NCI-H1694 treated with DMSO at 0.1 percent for 48 hours (cell line): ENCODE measurements around the gene OFD1.
"Not testable (repeated sequence)": the region's sequence is repeated elsewhere in the genome, so short reads cannot be mapped to it uniquely, and the experiment has no call there.

Source experiments
- DNase-seq: peaks from one replicate; lab custom pipeline; 2025; lab: John Stamatoyannopoulos, UW

Gene OFD1

GRCh38 chrX:13703589-13703988 is 31.0 kb upstream of the OFD1 start:
- DNase-seq = no peak

GRCh38 chrX:13711141-13711540 is 23.4 kb upstream of the OFD1 start:
- DNase-seq = no peak

GRCh38 chrX:13716455-13716854 is 18.1 kb upstream of the OFD1 start:
- DNase-seq = no peak

- no peak for DNase-seq
These were observed 17.6 kb upstream of the OFD1 start for GRCh38 chrX:13716905-13717304.

- no peak for DNase-seq
These were observed 16.7 kb upstream of the OFD1 start for GRCh38 chrX:13717700-13718472.

GRCh38 chrX:13719192-13719856 is 15.2 kb upstream of the OFD1 start:
- DNase-seq = no peak

- no peak for DNase-seq
These were observed 13.2 kb upstream of the OFD1 start for GRCh38 chrX:13721371-13721770.

GRCh38 chrX:13721819-13722519 is 12.6 kb upstream of the OFD1 start:
- no peak for DNase-seq

- not testable (repeated sequence) for DNase-seq
These were observed 9.7 kb upstream of the OFD1 start for GRCh38 chrX:13724878-13725277.

GRCh38 chrX:13726583-13726982 is 8.0 kb upstream of the OFD1 start:
- not testable (repeated sequence) for DNase-seq

GRCh38 chrX:13730523-13730922 is 4.0 kb upstream of the OFD1 start:
- not testable (repeated sequence) for DNase-seq

GRCh38 chrX:13732246-13733067 is 2.1 kb upstream of the OFD1 start:
- DNase-seq = no peak

GRCh38 chrX:13733506-13733905 is 1.0 kb upstream of the OFD1 start:
- no peak for DNase-seq

GRCh38 chrX:13741695-13742094 is 7.1 kb downstream of the OFD1 start:
- DNase-seq = no peak

GRCh38 chrX:13742397-13743176 is 8.0 kb downstream of the OFD1 start:
- no peak for DNase-seq

GRCh38 chrX:13747836-13748235 is 13.3 kb downstream of the OFD1 start:
- no peak for DNase-seq

- no peak for DNase-seq
These were observed 13.9 kb downstream of the OFD1 start for GRCh38 chrX:13748486-13748885.

- peak; percentile 17 for DNase-seq
These were observed 15.7 kb downstream of the OFD1 start for GRCh38 chrX:13750204-13750603.

GRCh38 chrX:13750812-13751211 is 16.3 kb downstream of the OFD1 start:
- DNase-seq = no peak

GRCh38 chrX:13752141-13752540 is 17.6 kb downstream of the OFD1 start:
- DNase-seq = no peak

- no peak for DNase-seq
These were observed 18.1 kb downstream of the OFD1 start for GRCh38 chrX:13752646-13753045.
